ENCODE results near the gene EFNA2. TPM values are rescaled to one million over a fixed set of nuclear protein-coding genes. Genes with fewer than 3 reads are reported as not detected.
A peak's percentile ranks its signal among the peaks of the same experiment; 100 is the strongest.

EFNA2 gene
- total RNA-seq, 1 donor from 2014 or later, result 15.0 TPM

DNA sequence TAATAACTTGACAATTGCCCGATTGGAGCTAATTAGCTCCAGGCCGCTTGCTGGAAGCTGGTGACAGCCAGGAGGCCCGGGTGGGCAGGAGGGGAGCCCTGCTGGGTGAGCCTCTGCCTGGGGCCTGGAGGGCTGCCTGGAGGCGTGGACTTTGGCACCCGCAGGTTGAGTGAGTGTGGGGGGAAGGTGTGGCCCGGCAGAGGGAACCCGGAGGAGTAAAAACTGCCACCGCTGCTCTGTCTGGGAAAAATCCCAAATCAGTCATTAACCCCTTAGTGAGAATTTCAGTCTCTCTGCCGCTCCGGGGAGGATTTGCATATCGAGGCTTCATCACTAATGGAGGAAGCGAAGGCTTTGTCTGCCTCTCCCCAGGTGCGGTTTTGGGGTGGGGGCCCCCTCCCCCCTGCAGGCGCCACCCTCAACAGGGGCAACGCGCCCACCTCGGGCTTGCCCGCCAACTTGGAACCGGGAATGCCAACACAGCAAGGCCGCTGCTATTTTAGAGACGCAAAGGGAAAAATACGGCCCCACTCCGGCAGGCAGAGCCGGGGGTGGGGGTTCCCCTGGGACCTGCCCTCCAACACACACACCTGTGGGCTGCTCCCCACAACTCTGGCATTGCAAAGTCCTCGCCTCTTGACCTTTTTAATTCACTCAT lies 6.2 kb downstream of the EFNA2 start:
- DNase-seq (ENCODE audit: low spot score in 2 of 2, unreplicated experiment in 2 of 2), result no peak
- Mint-ChIP-seq H3K9me3 (no peaks in the 10 kb centered on the region), H3K4me3 (no peak overlapping the region), H3K27ac (no peak overlapping the region), H3K4me1 (no peaks in the 10 kb centered on the region), H3K36me3 (no peaks in the 10 kb centered on the region), H3K27me3 (ENCODE audit: low read depth) (no peaks in the 10 kb centered on the region)
- TF ChIP-seq, protein P1, sequence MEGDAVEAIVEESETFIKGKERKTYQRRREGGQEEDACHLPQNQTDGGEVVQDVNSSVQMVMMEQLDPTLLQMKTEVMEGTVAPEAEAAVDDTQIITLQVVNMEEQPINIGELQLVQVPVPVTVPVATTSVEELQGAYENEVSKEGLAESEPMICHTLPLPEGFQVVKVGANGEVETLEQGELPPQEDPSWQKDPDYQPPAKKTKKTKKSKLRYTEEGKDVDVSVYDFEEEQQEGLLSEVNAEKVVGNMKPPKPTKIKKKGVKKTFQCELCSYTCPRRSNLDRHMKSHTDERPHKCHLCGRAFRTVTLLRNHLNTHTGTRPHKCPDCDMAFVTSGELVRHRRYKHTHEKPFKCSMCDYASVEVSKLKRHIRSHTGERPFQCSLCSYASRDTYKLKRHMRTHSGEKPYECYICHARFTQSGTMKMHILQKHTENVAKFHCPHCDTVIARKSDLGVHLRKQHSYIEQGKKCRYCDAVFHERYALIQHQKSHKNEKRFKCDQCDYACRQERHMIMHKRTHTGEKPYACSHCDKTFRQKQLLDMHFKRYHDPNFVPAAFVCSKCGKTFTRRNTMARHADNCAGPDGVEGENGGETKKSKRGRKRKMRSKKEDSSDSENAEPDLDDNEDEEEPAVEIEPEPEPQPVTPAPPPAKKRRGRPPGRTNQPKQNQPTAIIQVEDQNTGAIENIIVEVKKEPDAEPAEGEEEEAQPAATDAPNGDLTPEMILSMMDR (IDR thresholded peaks at IDR 0.05; ENCODE audit: unreplicated experiment), result no peak

DNA sequence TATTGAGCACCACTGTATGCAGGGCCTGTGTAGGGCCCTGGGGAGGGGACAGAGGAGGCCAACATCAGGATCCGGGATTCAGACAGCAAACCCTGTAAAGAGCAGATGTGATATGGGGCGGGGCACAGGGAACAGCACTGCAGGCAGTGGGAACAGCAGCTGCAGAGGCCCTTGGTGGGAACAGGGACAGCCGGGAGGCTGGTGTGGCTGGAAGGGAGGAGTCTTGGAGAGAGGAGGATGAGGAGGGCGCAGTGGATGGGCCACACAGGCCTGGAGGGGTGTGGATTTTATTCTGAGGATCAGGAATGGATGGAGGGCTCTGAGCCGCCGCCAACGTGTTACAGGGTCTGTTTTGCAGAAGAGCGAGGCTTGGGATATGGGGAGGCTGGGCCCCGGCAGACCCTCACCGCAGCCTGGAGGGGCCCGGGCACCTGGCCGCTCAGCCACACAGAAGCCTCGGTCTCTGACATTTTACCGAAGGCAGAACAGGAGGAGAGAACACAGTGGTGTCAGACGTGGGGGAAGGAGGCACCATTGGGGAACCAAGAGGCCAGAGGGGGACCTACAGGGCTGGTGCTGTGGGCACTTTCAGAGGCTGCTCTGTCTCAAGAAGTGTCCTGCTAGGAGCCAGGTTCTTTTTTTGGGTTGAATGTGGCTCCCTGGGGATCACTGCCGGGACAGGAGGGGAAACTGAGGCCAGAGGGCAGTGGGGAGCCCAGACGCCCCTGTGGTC lies 6.9 kb downstream of the EFNA2 start:
- Mint-ChIP-seq H3K27me3 (ENCODE audit: low read depth) (no peaks in the 10 kb centered on the region), H3K27ac (no peak overlapping the region), H3K4me3 (no peak overlapping the region), H3K36me3 (no peaks in the 10 kb centered on the region), H3K9me3 (no peaks in the 10 kb centered on the region), H3K4me1 (no peaks in the 10 kb centered on the region)
- TF ChIP-seq, protein P1 (IDR thresholded peaks at IDR 0.05; ENCODE audit: unreplicated experiment), result no peak
- DNase-seq (ENCODE audit: low spot score in 2 of 2, unreplicated experiment in 2 of 2), result no peak

DNA sequence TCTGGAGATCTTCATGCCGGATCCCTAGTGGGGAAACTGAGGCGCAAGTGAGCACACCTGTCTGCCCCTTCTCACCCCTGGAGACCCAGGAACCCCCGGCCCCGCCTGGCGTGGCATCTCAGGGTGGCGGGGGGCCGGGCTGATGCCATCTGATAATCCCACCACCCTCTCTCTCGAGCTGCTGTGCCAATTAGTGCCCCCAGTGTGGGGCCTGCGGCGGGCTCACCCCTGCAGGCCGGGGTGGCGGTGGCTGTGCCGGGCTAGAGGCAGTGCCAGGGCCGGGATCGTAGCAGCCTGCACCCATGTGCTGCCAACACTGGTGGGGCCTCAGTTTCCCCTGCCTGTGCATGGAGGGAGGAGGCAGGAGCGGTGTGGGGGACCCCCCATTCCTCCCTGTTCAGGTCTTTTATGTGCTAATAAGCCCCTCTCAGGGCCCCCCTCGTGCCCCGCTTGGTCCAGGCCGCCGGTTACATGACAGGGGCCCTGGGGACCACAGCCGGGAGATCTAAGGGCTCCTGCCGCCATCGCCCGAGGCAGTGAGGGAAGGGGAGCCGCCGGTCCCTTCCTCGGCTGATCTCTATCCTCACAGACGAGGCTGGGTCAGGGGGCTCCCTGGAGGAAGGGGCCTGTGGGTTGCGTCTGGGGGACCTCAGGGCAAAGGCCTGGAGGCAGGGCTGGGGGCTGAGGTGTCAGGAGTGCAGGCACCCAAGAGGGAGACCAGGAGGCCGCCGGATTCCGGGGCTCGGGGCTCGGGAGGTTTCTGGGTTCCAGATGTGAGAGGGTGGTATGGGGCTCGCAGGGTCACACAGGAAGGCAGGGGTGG lies 8.3 kb downstream of the EFNA2 start:
- Mint-ChIP-seq H3K27ac (no peak overlapping the region), H3K27me3 (ENCODE audit: low read depth) (no peaks in the 10 kb centered on the region), H3K4me3 (no peak overlapping the region), H3K4me1 (no peaks in the 10 kb centered on the region), H3K36me3 (no peaks in the 10 kb centered on the region), H3K9me3 (no peaks in the 10 kb centered on the region)
- TF ChIP-seq, protein P1 (IDR thresholded peaks at IDR 0.05; ENCODE audit: unreplicated experiment), result no peak
- no peak for DNase-seq (ENCODE audit: low spot score in 2 of 2, unreplicated experiment in 2 of 2)

DNA sequence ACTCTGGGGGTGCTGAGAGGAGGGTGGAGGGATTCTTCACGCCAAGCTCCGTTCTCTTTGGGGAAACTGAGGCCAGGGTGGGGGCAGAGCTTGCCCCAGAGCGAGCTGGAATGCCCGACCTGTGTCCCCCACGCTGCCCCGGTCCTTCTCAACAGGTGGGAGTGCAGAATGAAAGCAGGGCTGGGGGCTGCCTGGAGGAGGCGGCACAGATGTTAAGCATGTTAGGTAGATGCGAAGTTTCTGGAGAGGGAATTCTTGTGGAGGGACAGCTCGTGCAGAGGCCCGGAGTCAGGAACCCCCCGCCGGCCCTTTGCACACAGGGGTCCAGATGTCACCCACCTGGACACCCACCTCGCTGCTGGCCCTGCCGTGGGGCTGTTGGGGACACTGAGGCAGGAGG lies 9.0 kb downstream of the EFNA2 start:
- no peaks in the 10 kb centered on the region for H3K9me3 Mint-ChIP-seq
- TF ChIP-seq, protein P1 (IDR thresholded peaks at IDR 0.05; ENCODE audit: unreplicated experiment), result no peak
- no peaks in the 10 kb centered on the region for H3K4me1 Mint-ChIP-seq
- no peak for DNase-seq (ENCODE audit: low spot score in 2 of 2, unreplicated experiment in 2 of 2)
- no peak overlapping the region for H3K27ac Mint-ChIP-seq
- no peak overlapping the region for H3K4me3 Mint-ChIP-seq
- no peaks in the 10 kb centered on the region for H3K27me3 Mint-ChIP-seq (ENCODE audit: low read depth)
- H3K36me3 Mint-ChIP-seq, result no peaks in the 10 kb centered on the region

DNA sequence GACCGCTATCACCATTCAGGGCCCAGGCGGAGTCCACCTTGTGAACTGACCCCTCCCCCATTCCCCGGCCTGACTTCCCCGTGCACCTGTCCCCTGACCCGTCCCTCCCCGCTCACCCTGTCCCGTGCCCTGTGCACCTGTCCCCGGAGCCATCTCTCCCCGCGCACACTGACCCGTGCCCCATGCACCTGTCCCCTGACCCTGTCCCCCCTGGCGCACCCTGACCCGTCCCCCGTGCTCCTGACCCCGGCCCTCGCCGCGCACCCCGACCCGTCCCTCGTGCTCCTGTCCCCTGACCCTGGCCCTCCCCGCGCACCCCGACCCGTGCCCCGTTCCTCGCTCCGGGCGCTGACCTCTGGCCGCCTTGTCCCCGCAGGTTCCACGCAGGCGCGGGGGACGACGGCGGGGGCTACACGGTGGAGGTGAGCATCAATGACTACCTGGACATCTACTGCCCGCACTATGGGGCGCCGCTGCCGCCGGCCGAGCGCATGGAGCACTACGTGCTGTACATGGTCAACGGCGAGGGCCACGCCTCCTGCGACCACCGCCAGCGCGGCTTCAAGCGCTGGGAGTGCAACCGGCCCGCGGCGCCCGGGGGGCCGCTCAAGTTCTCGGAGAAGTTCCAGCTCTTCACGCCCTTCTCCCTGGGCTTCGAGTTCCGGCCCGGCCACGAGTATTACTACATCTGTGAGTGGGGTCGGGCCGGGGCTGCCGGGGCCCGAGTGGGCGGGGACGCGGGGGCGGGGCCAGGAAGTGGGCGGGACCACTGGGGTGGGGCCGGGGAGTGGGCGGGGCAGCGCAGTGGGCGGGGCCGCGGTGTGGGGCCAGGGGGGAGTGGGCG lies 9.7 kb downstream of the EFNA2 start:
- Mint-ChIP-seq H3K36me3 (no peaks in the 10 kb centered on the region), H3K9me3 (no peaks in the 10 kb centered on the region), H3K27me3 (ENCODE audit: low read depth) (no peaks in the 10 kb centered on the region), H3K4me1 (no peaks in the 10 kb centered on the region), H3K27ac (no peak overlapping the region), H3K4me3 (peak overlapping the region; percentile 30)
- TF ChIP-seq, protein P1 (IDR thresholded peaks at IDR 0.05; ENCODE audit: unreplicated experiment), result no peak
- no peak for DNase-seq (ENCODE audit: low spot score in 2 of 2, unreplicated experiment in 2 of 2)

Data from mesothelial cell of epicardium (in vitro differentiated cells).